ENCODE measurements around the gene RGS9BP. TPM values are rescaled to one million over a fixed set of nuclear protein-coding genes. Genes with fewer than 3 reads are reported as not detected.

The RGS9BP gene
- total and polyA plus RNA-seq, 2 of the 13 experiments (the other 11 are each of a cell fraction or from before 2014, with no cell fraction given) = 0.01 TPM; not detected in 1

GRCh38 chr19:32674931-32675719, 523 bp upstream of the RGS9BP start, which contains the start of gene ANKRD27 (continued):
- TF ChIP-seq CERS6 (CRISPR knock-in tag; IDR thresholded peaks at IDR 0.05) (no peak), CHD4 (IDR thresholded peaks at IDR 0.05; ENCODE audit: borderline replicate concordance, low read length) (no peak), RCOR2 (CRISPR knock-in tag; IDR thresholded peaks at IDR 0.05) (no peak), HNRNPLL (IDR thresholded peaks at IDR 0.05; ENCODE audit: low read depth, low read length, poor library complexity, severe bottlenecking) (peak; percentile 62), ZNF704 (CRISPR knock-in tag; IDR thresholded peaks at IDR 0.05; ENCODE audit: borderline replicate concordance) (peak; percentile 54; the same call in 1 of the 2 replicates), HINFP (CRISPR knock-in tag; IDR thresholded peaks at IDR 0.05; ENCODE audit: low read depth) (peak; percentile 62; the same call in 1 of the 2 replicates), RXRB (CRISPR knock-in tag; IDR thresholded peaks at IDR 0.05; ENCODE audit: borderline replicate concordance) (no peak), ZNF512 (CRISPR knock-in tag; IDR thresholded peaks at IDR 0.05) (no peak), RNF2 (conservative IDR thresholded peaks at IDR 0.05; ENCODE audit: low read depth) (no peak), ZFP82 (CRISPR knock-in tag; IDR thresholded peaks at IDR 0.05; ENCODE audit: borderline replicate concordance) (peak; percentile 88), SSRP1 (CRISPR knock-in tag; IDR thresholded peaks at IDR 0.05) (no peak), ZNF274 (CRISPR knock-in tag; IDR thresholded peaks at IDR 0.05) (no peak), ZNF451 (CRISPR knock-in tag; IDR thresholded peaks at IDR 0.05) (peak; percentile 62; the same call in 1 of the 2 replicates), FOXP4 (CRISPR knock-in tag; IDR thresholded peaks at IDR 0.05) (no peak), NPAS2 (CRISPR knock-in tag; IDR thresholded peaks at IDR 0.05; ENCODE audit: borderline replicate concordance) (no peak), ZNF589 (CRISPR knock-in tag; conservative IDR thresholded peaks at IDR 0.05) (no peak), NFKBIZ (CRISPR knock-in tag; IDR thresholded peaks at IDR 0.05) (no peak), TEAD2 (CRISPR knock-in tag; IDR thresholded peaks at IDR 0.05) (peak; percentile 32; the same call in 1 of the 2 replicates), ZNF558 (CRISPR knock-in tag; IDR thresholded peaks at IDR 0.05; ENCODE audit: borderline replicate concordance) (peak; percentile 79; the same call in 1 of the 2 replicates), SIX4 (CRISPR knock-in tag; IDR thresholded peaks at IDR 0.05) (no peak), DDIT3 (CRISPR knock-in tag; IDR thresholded peaks at IDR 0.05) (no peak)

Measured in HepG2 (cell line).